Stimulated activated CD4-positive, alpha-beta T cell treated with anti-CD3 and anti-CD28 coated beads, TNF-alpha, amount 100 ng/mL, for 24 hours (primary cell): ENCODE results near the gene ARHGAP26.
"Not testable (repeated sequence)": the region's sequence is repeated elsewhere in the genome, so short reads cannot be mapped to it uniquely, and the experiment has no call there.

Experiments
- DNase-seq, 3 experiments: peaks; one replicate each; pipeline ENCODE4 v3.0.0-alpha.2; 2020; ENCODE audit warnings: low read depth in 3 of 3

Gene ARHGAP26

GRCh38 chr5:142958944-142959682 is 188.9 kb downstream of the ARHGAP26 start:
- DNase-seq, result no peak

GRCh38 chr5:142959683-142960657 is 189.8 kb downstream of the ARHGAP26 start:
- no peak for DNase-seq

DNA sequence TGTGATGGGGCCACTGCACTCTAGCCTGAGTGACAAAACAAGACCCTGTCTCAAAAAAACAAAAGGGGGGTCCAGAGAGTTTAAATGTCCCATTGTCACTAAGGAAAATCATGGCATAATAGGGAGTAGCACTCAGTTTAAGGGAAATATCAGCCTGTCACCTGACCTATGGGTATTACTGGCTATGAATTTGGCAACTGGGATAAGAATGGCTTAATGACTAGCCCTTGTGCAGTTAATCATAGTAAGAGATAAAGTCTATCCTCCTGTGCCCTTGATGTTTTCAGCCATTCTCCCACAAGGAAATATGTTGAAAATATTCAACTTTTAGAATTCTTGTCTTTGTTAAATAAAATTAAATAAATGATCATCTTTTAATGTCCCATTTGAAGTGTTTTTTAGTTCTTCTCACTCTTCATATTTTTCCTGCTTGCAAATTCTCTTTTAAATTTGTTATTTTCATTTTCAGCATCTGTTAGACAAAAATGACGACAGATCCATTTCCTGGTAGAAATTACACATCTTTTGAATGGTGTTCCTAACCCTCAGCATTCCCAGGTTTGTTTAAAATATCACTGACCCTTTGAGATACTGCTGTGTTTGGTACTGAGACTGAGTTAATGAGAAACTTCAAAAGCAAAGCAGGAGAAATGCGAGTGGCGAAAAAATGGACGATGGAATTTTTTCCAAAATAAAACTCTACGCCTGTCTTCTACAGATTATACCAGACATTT is 191.4 kb downstream of the ARHGAP26 start:
- DNase-seq, result no peak

GRCh38 chr5:142962174-142962533 is 192.0 kb downstream of the ARHGAP26 start:
- no peak for DNase-seq

DNA sequence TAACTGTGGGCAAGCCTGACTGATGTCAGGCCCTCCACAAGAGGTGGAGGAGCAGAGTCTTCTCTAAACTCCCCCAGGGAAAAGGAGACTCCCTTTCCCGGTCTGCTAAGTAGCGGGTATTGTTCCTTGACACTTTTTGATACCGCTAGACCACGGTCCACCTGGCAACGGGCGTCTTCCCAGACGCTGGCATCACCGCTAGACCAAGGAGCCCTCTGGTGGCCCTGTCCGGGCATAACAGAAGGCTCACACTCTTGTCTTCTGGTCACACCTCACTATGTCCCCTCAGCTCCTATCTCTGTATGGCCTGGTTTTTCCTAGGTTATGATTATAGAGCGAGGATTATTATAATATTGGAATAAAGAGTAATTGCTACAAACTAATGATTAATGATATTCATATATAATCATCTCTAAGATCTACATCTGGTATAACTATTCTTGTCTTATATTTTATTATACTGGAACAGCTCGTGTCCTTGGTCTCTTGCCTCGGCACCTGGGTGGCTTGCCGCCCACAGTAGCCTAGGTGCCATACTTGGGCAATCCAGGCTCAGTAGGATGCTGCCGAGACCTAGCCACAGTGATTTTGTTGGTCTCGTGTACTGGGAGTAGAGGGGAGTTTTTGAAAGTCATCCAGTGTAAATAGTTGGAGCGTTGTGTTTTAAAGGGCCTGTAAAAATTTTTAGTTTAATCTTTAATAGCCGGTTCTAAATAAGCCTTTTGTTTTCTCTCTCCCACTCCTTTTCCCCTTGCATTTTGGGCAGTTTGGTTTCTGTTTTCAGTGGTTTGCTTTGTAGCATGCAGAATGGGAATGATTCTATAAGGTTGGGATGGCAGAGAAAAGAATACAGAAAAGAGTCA is 195.3 kb downstream of the ARHGAP26 start:
- not testable (repeated sequence) for DNase-seq

DNA sequence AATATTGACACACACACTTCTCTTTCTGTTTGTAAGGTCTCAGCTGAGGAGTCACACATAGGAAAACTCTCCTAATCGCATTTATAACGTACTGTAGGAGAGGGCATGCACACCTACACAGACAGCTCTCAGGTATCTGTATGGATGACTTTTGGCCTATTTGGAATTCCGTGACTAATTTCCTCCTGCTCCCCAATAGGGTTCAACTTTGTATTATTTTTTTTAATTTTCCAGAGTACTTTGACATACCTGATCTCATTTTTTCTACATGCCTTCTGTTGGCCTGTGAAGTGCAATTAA is 195.9 kb downstream of the ARHGAP26 start:
- no peak for DNase-seq

GRCh38 chr5:142969186-142969585 is 199.0 kb downstream of the ARHGAP26 start:
- no peak for DNase-seq

GRCh38 chr5:142969624-142970439 is 199.7 kb downstream of the ARHGAP26 start:
- no peak for DNase-seq

DNA sequence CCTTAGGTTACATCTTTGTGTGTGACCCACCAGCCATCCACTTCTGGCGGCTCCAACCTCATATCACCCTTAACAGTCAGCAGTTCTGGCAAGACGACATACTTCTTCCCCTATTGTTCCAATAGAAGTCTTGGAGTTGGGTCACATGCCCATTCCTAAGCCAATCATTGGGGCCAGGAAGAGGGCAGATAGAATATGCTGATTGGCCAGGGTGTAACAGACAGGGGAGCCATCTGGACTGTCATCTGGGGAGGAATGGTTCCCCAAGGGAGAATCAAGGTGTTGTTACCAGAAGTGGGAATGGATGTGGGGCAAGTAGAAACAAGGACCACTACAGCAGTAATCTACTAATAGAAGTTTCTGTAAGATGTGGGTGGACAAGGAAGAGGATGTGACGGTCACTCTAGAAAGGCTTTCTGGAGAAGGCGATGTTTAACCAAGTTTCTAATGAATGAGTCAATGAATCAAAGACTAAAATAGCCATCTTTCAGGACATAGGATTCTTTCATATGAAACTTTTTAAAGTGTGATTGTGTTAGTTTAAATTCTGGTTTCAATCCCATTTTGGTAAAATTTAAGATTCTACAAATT is 200.4 kb downstream of the ARHGAP26 start:
- no peak for DNase-seq

- no peak for DNase-seq
Measured at GRCh38 chr5:142971303-142972013, 201.3 kb downstream of the ARHGAP26 start.

GRCh38 chr5:142972064-142972570 is 201.9 kb downstream of the ARHGAP26 start:
- no peak for DNase-seq

DNA sequence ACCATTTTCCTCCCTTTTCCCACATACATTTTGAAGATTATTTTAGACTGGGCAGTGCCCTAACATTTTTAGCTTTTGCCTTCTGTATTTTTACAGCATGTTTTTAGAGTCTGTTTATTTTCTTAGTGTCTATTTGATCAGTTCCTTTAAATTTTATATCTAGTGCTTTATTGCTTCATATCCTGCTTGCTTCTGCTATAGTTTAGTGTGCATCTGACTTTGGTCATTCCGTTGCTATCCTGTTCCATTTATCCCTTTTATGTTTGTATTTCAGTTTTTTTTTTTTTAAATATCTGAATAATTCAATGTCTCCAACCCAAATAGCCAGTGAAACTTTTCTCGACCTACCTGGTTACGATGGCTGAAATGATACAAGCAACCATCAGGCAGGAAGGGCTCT is 203.8 kb downstream of the ARHGAP26 start:
- DNase-seq, result no peak

DNA sequence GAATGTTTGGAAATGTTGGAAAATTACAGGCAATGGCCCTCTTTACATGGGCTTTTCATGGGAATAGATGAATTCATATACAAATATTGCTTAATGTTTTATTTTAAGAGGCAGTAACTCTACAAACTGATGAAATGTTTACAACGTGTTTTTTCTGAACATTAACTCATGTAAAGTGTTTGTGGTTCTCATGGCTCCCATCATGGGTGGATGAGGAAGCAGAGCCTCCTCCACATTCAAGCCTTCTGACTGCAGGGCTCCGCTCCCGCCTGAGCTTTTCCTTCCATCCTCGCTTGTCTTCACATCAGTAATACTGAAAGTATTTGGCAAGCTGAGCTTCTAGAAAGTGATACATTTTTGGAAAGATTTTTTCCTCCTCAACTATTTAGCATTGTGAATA is 204.2 kb downstream of the ARHGAP26 start:
- DNase-seq, result no peak

GRCh38 chr5:142976861-142977260 is 206.7 kb downstream of the ARHGAP26 start:
- DNase-seq, result no peak

DNA sequence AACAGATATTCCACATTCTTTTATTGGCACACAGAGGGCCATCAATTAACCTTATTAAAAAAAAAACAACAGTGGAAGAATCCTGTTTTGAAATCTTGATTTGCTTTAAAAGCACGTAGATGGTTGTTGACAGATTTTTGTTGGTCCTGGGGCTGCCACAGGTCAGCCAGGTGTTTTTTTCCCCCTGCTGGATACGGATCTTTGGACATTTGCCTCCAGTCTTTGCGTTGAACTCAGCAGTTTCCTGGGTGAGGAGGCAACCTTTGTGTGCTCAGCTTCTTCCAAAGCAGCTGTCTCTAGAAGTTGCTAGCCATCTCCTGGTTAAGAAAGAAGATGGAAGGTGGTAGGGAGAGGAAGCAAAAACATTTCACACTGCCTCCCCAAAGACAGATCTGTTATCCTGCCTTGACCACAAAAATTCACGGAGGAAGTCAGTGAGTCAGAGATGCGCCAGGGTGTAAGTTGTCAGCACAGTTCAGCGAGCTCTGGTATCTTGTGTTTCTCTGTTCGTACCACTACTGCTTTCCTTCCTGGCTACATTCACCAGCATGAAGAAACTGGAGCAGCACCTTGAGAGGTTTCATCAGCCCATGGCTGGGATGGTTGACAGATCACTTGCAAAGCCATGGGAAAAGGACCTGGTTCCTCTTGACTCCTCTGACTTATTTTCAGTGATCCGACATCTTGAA is 207.3 kb downstream of the ARHGAP26 start:
- DNase-seq, result peak in 1 of 3 experiments; percentile 13

GRCh38 chr5:142978252-142978651 is 208.1 kb downstream of the ARHGAP26 start:
- DNase-seq, result no peak

DNA sequence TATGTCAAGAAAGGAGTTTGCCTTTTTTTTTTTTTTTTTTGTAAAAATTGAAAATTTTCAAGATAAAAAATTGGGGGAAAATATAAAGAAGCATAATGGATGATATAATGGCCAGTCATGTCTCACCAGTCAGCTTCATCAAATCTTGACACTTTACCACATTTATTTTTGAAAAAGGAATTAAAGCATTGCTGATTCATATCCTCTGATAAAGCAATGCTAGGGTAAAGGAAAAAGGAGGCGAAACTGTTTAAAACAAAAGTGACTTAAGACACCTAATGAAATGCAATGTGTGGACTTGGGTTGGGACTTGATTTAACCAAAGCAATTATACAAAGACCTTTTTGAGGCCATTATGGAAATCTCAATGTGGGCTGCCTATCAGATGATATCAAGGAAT is 208.5 kb downstream of the ARHGAP26 start:
- DNase-seq, result no peak

DNA sequence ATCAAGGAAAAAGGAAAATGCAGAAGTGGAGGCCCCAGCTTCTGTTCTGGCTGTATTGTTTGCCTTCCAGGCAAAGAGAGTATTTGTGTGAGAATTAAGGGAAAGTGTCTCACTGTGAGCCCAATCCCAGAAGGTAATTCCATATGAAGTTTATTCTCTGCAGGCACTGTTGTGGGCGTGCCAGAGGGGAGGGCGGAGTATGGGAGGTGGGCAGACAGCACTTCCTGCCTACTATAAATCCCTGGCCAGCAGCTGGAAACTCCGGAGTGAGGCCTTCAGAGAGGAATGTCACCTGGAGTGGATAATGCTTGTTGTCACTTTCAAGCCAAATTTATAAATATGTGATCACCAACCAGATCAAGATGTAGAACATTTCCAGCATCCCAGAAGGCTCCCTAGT is 209.5 kb downstream of the ARHGAP26 start:
- DNase-seq, result no peak

DNA sequence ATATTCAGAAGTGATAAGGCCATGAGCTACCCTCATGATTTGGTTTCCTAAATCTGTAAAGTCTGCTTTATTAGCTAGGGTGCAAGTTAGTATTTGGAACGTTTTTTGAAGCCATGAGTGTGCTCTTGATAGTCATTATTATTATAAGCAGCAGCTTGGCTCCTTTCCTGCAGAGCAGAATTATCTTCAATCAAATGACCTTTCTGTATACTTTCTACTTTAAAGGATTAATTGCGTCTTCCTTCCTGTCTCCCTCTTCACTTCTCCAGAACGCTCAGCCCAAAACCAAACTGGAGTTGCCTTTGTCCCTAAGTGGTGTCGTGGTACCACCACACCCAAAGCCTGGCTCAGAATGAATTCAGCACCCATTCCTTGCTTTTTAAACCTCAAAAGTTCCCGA is 211.3 kb downstream of the ARHGAP26 start:
- no peak for DNase-seq
